Neutrophil (primary cell): ENCODE data around the gene TBC1D20.
A peak's percentile ranks its signal among the peaks of the same experiment; 100 is the strongest.
"Not testable (repeated sequence)": the region's sequence is repeated elsewhere in the genome, so short reads cannot be mapped to it uniquely, and the experiment has no call there.

Experiments
- H3K27ac ChIP-seq: fragments of 200-600 bp; sonication (generic); 2 replicates; pipeline ENCODE4 v1.5.1; 2016; ENCODE audit warnings: mild to moderate bottlenecking, moderate library complexity
- H3K27me3 ChIP-seq: fragments of 200-600 bp; sonication (generic); 2 replicates; pipeline ENCODE4 v1.6.0; 2016; ENCODE audit warnings: mild to moderate bottlenecking
- H3K36me3 ChIP-seq: fragments of 200-600 bp; sonication (generic); 2 replicates; pipeline ENCODE4 v1.5.1; 2017
- H3K4me1 ChIP-seq, 2 experiments: fragments of 200-600 bp in 1 of 2; sonication (generic) in 1 of 2; 1 replicate in 1 of 2; 2 replicates in 1 of 2; pipeline versions ENCODE4 v1.5.1 to v1.6.1; 2013 to 2016; ENCODE audit warnings: low read depth in 1 of 2, low read length in 1 of 2, mild to moderate bottlenecking in 1 of 2, moderate library complexity in 1 of 2; ENCODE audit not compliant: control insufficient read depth in 1 of 2, insufficient read depth in 1 of 2
- H3K4me3 ChIP-seq, 2 experiments: fragments of 200-600 bp in 1 of 2; sonication (generic) in 1 of 2; 1 replicate in 1 of 2; 2 replicates in 1 of 2; pipeline ENCODE4 v1.5.1; 2013 to 2016; ENCODE audit warnings: low read depth in 1 of 2, low read length in 1 of 2, mild to moderate bottlenecking in 1 of 2, moderate library complexity in 1 of 2
- H3K9me3 ChIP-seq: fragments of 200-600 bp; sonication (generic); 2 replicates; pipeline ENCODE4 v1.5.1; 2016
- CTCF ChIP-seq: fragments of 200-600 bp; sonication (generic); IDR thresholded peaks from 2 replicates; pipeline ENCODE4 v1.5.1; 2016; ENCODE audit warnings: antibody characterized with exemption

Gene TBC1D20

GRCh38 chr20:478949-479429 lies 16.7 kb upstream of the TBC1D20 start:
- peaks cover 32% of the 10 kb centered on the region for H3K36me3 ChIP-seq
- no peak overlapping the region for H3K4me3 ChIP-seq
- no peaks in the 10 kb centered on the region for H3K4me1 ChIP-seq
- H3K27me3 ChIP-seq = no peaks in the 10 kb centered on the region
- no peaks in the 10 kb centered on the region for H3K9me3 ChIP-seq
- H3K27ac ChIP-seq = no peak overlapping the region
- TF ChIP-seq CTCF = peak; percentile 75

- Histone ChIP-seq H3K4me3 (no peak overlapping the region), H3K36me3 (peaks cover 25% of the 10 kb centered on the region), H3K27ac (no peak overlapping the region)
Measured at GRCh38 chr20:478010-478948, 15.9 kb upstream of the TBC1D20 start.

GRCh38 chr20:476561-477249 lies 14.4 kb upstream of the TBC1D20 start:
- not testable (repeated sequence) for H3K4me3 ChIP-seq, H3K27ac ChIP-seq, H3K4me1 ChIP-seq, H3K9me3 ChIP-seq, H3K36me3 ChIP-seq, H3K27me3 ChIP-seq

More at GRCh38 chr20:478010-478948, 15.9 kb upstream of the TBC1D20 start:
- H3K9me3 ChIP-seq = no peaks in the 10 kb centered on the region
- H3K27me3 ChIP-seq = no peaks in the 10 kb centered on the region
- no peaks in the 10 kb centered on the region for H3K4me1 ChIP-seq
- no peak for TF ChIP-seq CTCF

GRCh38 chr20:475463-476357 lies 13.4 kb upstream of the TBC1D20 start:
- no peak for TF ChIP-seq CTCF
- H3K36me3 ChIP-seq = peaks cover 7% of the 10 kb centered on the region
- H3K27ac ChIP-seq = no peak overlapping the region

DNA sequence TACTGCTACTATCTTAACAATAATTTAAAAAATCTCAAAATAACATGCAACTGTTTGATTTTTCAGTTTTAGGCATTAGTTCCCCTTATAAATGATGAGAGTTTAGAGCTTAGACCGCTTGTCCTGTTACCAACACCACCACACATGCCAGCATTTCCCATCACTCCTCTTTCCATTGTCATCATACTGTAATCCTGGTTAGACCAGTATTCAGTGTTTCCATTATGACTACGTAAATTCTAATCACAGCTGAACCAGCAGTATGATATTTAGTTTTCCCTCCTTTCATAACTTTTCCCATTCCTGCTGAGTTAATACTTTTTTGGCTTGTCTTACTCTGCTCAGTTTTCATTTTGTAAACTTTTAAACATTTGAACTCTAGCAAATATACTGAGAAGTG lies 12.2 kb upstream of the TBC1D20 start:
- Histone ChIP-seq H3K27me3 (no peaks in the 10 kb centered on the region), H3K27ac (no peak overlapping the region), H3K36me3 (no peaks in the 10 kb centered on the region), H3K4me1 (no peaks in the 10 kb centered on the region), H3K4me3 (no peak overlapping the region), H3K9me3 (no peaks in the 10 kb centered on the region)
- TF ChIP-seq CTCF = no peak

More at GRCh38 chr20:475463-476357, 13.4 kb upstream of the TBC1D20 start:
- Histone ChIP-seq H3K4me1 (no peaks in the 10 kb centered on the region), H3K4me3 (no peak overlapping the region), H3K9me3 (no peaks in the 10 kb centered on the region), H3K27me3 (no peaks in the 10 kb centered on the region)
